Renal cortical epithelial cell (primary cell): ENCODE data around the gene PATL2. TPM values are rescaled to one million over a fixed set of nuclear protein-coding genes. Genes with fewer than 3 reads are reported as not detected.
"Not testable (repeated sequence)": the region's sequence is repeated elsewhere in the genome, so short reads cannot be mapped to it uniquely, and the experiment has no call there.

Experiments used
- DNase-seq: peaks from one replicate; pipeline ENCODE4 v3.0.0-alpha.2; 2011; ENCODE audit warnings: low read depth
- total RNA-seq: library from RNA; depleted of rRNA; stranded (reverse); fragments of >200 nt; gene quantifications from 2 replicates; pipeline ENCODE4 v1.2.3, GENCODE V29; 2014

PATL2 gene
- total RNA-seq, 1 donor from 2014 or later: not detected

GRCh38 chr15:44647036-44647435 lies 64.1 kb downstream of the PATL2 start:
- DNase-seq: no peak

GRCh38 chr15:44646460-44646859 lies 64.7 kb downstream of the PATL2 start:
- no peak for DNase-seq

- no peak for DNase-seq
These were observed 69.5 kb downstream of the PATL2 start for GRCh38 chr15:44641651-44642050.

GRCh38 chr15:44636976-44637375 lies 74.1 kb downstream of the PATL2 start:
- no peak for DNase-seq

- DNase-seq: peak; percentile 36
These were observed 77.5 kb downstream of the PATL2 start for GRCh38 chr15:44633603-44634002.

- not testable (repeated sequence) for DNase-seq
These were observed 85.8 kb downstream of the PATL2 start for GRCh38 chr15:44625286-44625685.

- DNase-seq: no peak
These were observed 87.9 kb downstream of the PATL2 start for GRCh38 chr15:44623178-44623577.

- peak; percentile 65 for DNase-seq
These were observed 91.0 kb downstream of the PATL2 start for GRCh38 chr15:44620081-44620480.

- no peak for DNase-seq
These were observed 94.1 kb downstream of the PATL2 start for GRCh38 chr15:44616974-44617373.

Other genes with a start within 250 kb of the PATL2 start
- gene EIF3J, start 174.2 kb downstream of the PATL2 start, total RNA-seq: 42.4 and 129 TPM in 2 replicates
- 68.8 and 146 TPM in 2 replicates for gene SPG11, start 47.7 kb downstream of the PATL2 start, total RNA-seq
- gene B2M, start 194 bp upstream of the PATL2 start, total RNA-seq: 2,364 and 3,472 TPM in 2 replicates
- 17.0 and 26.5 TPM in 2 replicates for gene TRIM69, start 25.2 kb upstream of the PATL2 start, total RNA-seq
- gene TERB2, start 245.4 kb upstream of the PATL2 start, total RNA-seq: not detected in 2 replicates